K562 (cell line): ENCODE results near the gene GIMAP8. TPM values are rescaled to one million over a fixed set of nuclear protein-coding genes. Genes with fewer than 3 reads are reported as not detected.

Source experiments
- ATAC-seq: fragments of 200-7000 bp; cut with Tn5 transposase; 3 replicates; pipeline ENCODE4 v1.9.1; 2020; ENCODE audit warnings: moderate library complexity
- BruUV-seq: library from RNA; stranded (reverse); fragments of 400-500 nt; replicated peaks from 2 replicates; lab custom pipeline; 2021; lab: Mats Ljungman, UMichigan
- CTCF ChIA-PET: fragments of 300-600 bp; formaldehyde crosslinking; extraction: SDS; loops from one replicate; lab custom pipeline; 2021; ENCODE audit warnings: low intra/inter-chr PET ratio; lab: Yijun Ruan, JAX
- POLR2A ChIA-PET: fragments of 300-600, 350-650 bp; sonication (Branson Sonifier 250); formaldehyde crosslinking; extraction: SDS; loops from one replicate; lab custom pipeline; 2021; ENCODE audit warnings: antibody characterized with exemption, inconsistent platforms; lab: Yijun Ruan, JAX
- DNase-seq, 4 experiments: peaks; one replicate each; pipeline versions ENCODE4 v3.0.0 to v3.0.0-alpha.2; 2011 to 2018; ENCODE audit warnings: low spot score in 3 of 4, mixed read lengths in 3 of 4; ENCODE audit errors: extremely low read depth in 1 of 4
- FAIRE-seq: peaks from 2 replicates; lab custom pipeline; 2011; peaks lifted over from hg19 to GRCh38; lab: Jason Lieb, UNC
- H2AFZ ChIP-seq: 2 replicates; pipeline ENCODE4 v1.6.0; 2011; ENCODE audit warnings: low read depth, low read length, control low read depth, inconsistent platforms
- H3K27ac ChIP-seq: fragments of 200-600 bp; 3 replicates; pipeline ENCODE4 v1.8.0; 2011; ENCODE audit warnings: low read depth, mild to moderate bottlenecking, control low read depth, inconsistent platforms, low read length, moderate library complexity, mixed read lengths; ENCODE audit errors: extremely low read depth
- H3K27me3 ChIP-seq, 2 experiments: fragments of 300-600 bp in 1 of 2; 2 replicates in 1 of 2; 3 replicates in 1 of 2; pipeline versions ENCODE4 v1.6.0 to v1.8.0; 2011; ENCODE audit warnings: inconsistent platforms in 2 of 2, low read length in 2 of 2, mild to moderate bottlenecking in 1 of 2, mixed read lengths in 1 of 2, moderate library complexity in 1 of 2; ENCODE audit not compliant: control insufficient read depth in 2 of 2, insufficient read depth in 2 of 2
- H3K36me3 ChIP-seq: fragments of 300-600 bp; 3 replicates; pipeline ENCODE4 v1.8.0; 2011; ENCODE audit warnings: mild to moderate bottlenecking, low read length, inconsistent platforms; ENCODE audit not compliant: control insufficient read depth, insufficient read depth
- H3K4me1 ChIP-seq, 2 experiments: fragments of 200-600 bp in 1 of 2; replicated peaks in 1 of 2; 2 replicates in 1 of 2; 3 replicates in 1 of 2; pipeline versions ENCODE4 v1.5.1 to v1.8.0; 2011; ENCODE audit warnings: inconsistent platforms in 2 of 2, low read length in 2 of 2, mild to moderate bottlenecking in 1 of 2, mixed read lengths in 1 of 2, moderate library complexity in 1 of 2; ENCODE audit not compliant: control insufficient read depth in 2 of 2, insufficient read depth in 2 of 2
- H3K4me2 ChIP-seq: 2 replicates; pipeline ENCODE4 v1.6.1; 2011; ENCODE audit warnings: low read length, control low read depth, inconsistent platforms, mixed read lengths; ENCODE audit not compliant: insufficient read depth
- H3K4me3 ChIP-seq: fragments of 200-600 bp; sonication (generic), shearing (Covaris generic); 2 replicates; pipeline ENCODE4 v1.5.1; 2016; ENCODE audit warnings: control low read depth, inconsistent platforms
- H3K79me2 ChIP-seq: fragments of 200-600 bp; 3 replicates; pipeline ENCODE4 v1.8.0; 2011; ENCODE audit warnings: low read length, inconsistent platforms; ENCODE audit not compliant: control insufficient read depth, insufficient read depth
- H3K9ac ChIP-seq, 2 experiments: 2 replicates each; pipeline versions ENCODE4 v1.6.0 to v1.6.1; 2011; ENCODE audit warnings: low read depth in 2 of 2, low read length in 2 of 2, control low read depth in 1 of 2, inconsistent platforms in 1 of 2, mild to moderate bottlenecking in 1 of 2, mixed read lengths in 1 of 2; ENCODE audit not compliant: insufficient read depth in 1 of 2
- H3K9me1 ChIP-seq: one replicate; pipeline ENCODE4 v1.6.0; 2011; ENCODE audit warnings: inconsistent platforms, mild to moderate bottlenecking, low read length, moderate library complexity; ENCODE audit not compliant: control insufficient read depth, insufficient read depth
- H3K9me3 ChIP-seq: replicated peaks from 2 replicates; pipeline ENCODE4 v1.5.1; 2011; ENCODE audit warnings: low read depth, low read length, inconsistent platforms; ENCODE audit not compliant: control insufficient read depth, insufficient read depth
- H4K20me1 ChIP-seq: replicated peaks from 2 replicates; pipeline ENCODE4 v1.6.1; 2011; ENCODE audit warnings: low read length, inconsistent platforms, mixed read lengths; ENCODE audit not compliant: control insufficient read depth, insufficient read depth
- WGBS: fragments of 100-300 bp; shearing (Covaris generic); methylation state at CpG from one replicate; pipeline ENCODE4 v1.1.6; 2016; ENCODE audit warnings: low coverage, mixed read lengths; ENCODE audit not compliant: insufficient coverage; ENCODE audit errors: missing lambda C conversion rate; 5-methylcytosine and 5-hydroxymethylcytosine counted together
- in situ Hi-C: fragments of 300-500 bp; cut with MboI; formaldehyde crosslinking; loops from 4 replicates; pipeline ENCODE4 v1.15.0; 2018; ENCODE audit warnings: inconsistent platforms, mixed read lengths
- intact Hi-C: fragments of 100-400 bp; cut with micrococcal nuclease; formaldehyde crosslinking; loops from 2 replicates; pipeline ENCODE4 v1.14.2; 2022
- polyA plus RNA-seq, 8 experiments: library from polyadenylated mRNA; depleted of rRNA in 4 of 8; stranded (reverse) in 5 of 8; unstranded in 3 of 8; fragments of >200 nt; fragmentation: Nextera tagmentation in 2 of 8; fragmentation: Illumina TruSeq in 1 of 8; extraction: Ambion mirVana in 2 of 8; extraction: Trizol in 1 of 8; gene quantifications; 2 replicates each; pipeline versions ENCODE4 v1.2.1 to v1.2.3, GENCODE V29; 2011 to 2014; ENCODE audit warnings: inconsistent platforms in 1 of 8, missing spikeins in 1 of 8
- total RNA-seq, 7 experiments: library from RNA; depleted of rRNA in 6 of 7; stranded (reverse); fragments of >200 nt in 6 of 7; fragmentation: Illumina TruSeq in 2 of 7; extraction: Trizol in 2 of 7; gene quantifications; 2 replicates each; pipeline versions ENCODE4 v1.2.1 to v1.2.3, GENCODE V29; 2011 to 2021; ENCODE audit warnings: low replicate concordance in 1 of 7
- TF ChIP-seq, protein P1 (sequence below): fragments of 250-450 bp; sonication (Bioruptor Pico); IDR thresholded peaks from 2 replicates; pipeline ENCODE4 v1.5.0; 2020; ENCODE audit warnings: mild to moderate bottlenecking
- TF ChIP-seq, protein P2 (sequence below): fragments of 450-650 bp; IDR thresholded peaks from 2 replicates; pipeline ENCODE4 v1.6.1; 2016; ENCODE audit warnings: mild to moderate bottlenecking, moderate library complexity

Gene GIMAP8
- total and polyA plus RNA-seq, 9 of the 15 experiments (the other 6 are each of a cell fraction or from before 2014, with no cell fraction given): not detected

DNA sequence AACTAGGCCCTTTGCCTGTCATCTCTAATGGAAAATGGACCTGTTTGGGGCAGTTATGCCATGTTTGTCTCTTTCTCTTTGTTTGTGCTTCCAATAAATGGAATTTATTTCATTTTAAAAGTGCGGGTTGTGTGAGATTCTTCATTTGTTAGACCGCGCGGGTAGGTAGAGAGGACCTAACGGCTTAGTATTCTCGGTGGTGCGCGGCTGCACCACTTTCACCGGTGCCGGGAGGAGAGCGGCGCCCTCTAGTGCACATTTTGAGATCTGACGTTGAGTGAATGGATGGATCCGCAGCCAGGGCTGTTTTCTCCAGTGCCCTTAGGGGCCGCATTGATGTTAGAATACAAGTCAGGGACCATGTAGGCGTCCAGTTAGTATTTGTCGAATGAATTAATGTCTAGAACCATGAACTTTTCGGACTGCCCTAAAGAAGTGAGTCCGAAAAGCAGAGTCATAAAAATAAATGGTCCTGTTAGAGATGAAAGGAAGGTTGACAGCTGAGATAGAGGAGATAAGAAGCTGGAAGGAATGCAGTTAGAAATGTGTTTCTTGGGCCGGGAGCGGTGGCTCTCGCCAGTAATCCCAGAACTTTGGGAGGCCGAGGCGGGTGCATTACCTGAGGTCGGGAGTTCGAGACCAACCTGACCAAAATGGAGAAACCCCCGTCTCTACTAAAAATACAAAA is 29.3 kb upstream of the GIMAP8 start (continued):
- TF ChIP-seq, protein P1, sequence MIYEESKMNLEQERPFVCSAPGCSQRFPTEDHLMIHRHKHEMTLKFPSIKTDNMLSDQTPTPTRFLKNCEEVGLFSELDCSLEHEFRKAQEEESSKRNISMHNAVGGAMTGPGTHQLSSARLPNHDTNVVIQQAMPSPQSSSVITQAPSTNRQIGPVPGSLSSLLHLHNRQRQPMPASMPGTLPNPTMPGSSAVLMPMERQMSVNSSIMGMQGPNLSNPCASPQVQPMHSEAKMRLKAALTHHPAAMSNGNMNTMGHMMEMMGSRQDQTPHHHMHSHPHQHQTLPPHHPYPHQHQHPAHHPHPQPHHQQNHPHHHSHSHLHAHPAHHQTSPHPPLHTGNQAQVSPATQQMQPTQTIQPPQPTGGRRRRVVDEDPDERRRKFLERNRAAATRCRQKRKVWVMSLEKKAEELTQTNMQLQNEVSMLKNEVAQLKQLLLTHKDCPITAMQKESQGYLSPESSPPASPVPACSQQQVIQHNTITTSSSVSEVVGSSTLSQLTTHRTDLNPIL: no peak
- TF ChIP-seq, all 486 proteins: peak for 91

DNA sequence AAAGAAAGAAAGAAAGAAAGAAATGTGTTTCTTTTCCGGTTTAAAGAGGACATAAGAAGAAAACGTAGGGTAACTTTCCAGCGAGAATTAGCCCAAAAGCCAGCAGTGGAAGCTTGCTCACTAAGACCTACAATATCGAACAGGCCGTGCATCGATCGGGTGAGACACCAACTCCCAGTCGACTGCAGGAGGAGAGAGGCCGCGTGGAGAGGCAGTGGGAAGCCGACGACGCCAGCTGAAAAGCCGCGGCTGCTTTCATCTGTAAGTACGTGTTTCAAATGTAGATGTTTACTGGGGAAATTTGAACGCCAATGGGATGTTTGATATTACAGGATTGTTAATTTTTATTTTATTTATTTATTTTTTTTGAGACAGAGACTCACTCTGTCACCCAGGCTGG is 28.6 kb upstream of the GIMAP8 start:
- ATAC-seq: no peak
- in situ Hi-C loops: loop anchor here (5.0 kb wide), 1 partner anchor 135 kb away; no protein-coding TSS in a partner anchor
- TF ChIP-seq, protein P2, sequence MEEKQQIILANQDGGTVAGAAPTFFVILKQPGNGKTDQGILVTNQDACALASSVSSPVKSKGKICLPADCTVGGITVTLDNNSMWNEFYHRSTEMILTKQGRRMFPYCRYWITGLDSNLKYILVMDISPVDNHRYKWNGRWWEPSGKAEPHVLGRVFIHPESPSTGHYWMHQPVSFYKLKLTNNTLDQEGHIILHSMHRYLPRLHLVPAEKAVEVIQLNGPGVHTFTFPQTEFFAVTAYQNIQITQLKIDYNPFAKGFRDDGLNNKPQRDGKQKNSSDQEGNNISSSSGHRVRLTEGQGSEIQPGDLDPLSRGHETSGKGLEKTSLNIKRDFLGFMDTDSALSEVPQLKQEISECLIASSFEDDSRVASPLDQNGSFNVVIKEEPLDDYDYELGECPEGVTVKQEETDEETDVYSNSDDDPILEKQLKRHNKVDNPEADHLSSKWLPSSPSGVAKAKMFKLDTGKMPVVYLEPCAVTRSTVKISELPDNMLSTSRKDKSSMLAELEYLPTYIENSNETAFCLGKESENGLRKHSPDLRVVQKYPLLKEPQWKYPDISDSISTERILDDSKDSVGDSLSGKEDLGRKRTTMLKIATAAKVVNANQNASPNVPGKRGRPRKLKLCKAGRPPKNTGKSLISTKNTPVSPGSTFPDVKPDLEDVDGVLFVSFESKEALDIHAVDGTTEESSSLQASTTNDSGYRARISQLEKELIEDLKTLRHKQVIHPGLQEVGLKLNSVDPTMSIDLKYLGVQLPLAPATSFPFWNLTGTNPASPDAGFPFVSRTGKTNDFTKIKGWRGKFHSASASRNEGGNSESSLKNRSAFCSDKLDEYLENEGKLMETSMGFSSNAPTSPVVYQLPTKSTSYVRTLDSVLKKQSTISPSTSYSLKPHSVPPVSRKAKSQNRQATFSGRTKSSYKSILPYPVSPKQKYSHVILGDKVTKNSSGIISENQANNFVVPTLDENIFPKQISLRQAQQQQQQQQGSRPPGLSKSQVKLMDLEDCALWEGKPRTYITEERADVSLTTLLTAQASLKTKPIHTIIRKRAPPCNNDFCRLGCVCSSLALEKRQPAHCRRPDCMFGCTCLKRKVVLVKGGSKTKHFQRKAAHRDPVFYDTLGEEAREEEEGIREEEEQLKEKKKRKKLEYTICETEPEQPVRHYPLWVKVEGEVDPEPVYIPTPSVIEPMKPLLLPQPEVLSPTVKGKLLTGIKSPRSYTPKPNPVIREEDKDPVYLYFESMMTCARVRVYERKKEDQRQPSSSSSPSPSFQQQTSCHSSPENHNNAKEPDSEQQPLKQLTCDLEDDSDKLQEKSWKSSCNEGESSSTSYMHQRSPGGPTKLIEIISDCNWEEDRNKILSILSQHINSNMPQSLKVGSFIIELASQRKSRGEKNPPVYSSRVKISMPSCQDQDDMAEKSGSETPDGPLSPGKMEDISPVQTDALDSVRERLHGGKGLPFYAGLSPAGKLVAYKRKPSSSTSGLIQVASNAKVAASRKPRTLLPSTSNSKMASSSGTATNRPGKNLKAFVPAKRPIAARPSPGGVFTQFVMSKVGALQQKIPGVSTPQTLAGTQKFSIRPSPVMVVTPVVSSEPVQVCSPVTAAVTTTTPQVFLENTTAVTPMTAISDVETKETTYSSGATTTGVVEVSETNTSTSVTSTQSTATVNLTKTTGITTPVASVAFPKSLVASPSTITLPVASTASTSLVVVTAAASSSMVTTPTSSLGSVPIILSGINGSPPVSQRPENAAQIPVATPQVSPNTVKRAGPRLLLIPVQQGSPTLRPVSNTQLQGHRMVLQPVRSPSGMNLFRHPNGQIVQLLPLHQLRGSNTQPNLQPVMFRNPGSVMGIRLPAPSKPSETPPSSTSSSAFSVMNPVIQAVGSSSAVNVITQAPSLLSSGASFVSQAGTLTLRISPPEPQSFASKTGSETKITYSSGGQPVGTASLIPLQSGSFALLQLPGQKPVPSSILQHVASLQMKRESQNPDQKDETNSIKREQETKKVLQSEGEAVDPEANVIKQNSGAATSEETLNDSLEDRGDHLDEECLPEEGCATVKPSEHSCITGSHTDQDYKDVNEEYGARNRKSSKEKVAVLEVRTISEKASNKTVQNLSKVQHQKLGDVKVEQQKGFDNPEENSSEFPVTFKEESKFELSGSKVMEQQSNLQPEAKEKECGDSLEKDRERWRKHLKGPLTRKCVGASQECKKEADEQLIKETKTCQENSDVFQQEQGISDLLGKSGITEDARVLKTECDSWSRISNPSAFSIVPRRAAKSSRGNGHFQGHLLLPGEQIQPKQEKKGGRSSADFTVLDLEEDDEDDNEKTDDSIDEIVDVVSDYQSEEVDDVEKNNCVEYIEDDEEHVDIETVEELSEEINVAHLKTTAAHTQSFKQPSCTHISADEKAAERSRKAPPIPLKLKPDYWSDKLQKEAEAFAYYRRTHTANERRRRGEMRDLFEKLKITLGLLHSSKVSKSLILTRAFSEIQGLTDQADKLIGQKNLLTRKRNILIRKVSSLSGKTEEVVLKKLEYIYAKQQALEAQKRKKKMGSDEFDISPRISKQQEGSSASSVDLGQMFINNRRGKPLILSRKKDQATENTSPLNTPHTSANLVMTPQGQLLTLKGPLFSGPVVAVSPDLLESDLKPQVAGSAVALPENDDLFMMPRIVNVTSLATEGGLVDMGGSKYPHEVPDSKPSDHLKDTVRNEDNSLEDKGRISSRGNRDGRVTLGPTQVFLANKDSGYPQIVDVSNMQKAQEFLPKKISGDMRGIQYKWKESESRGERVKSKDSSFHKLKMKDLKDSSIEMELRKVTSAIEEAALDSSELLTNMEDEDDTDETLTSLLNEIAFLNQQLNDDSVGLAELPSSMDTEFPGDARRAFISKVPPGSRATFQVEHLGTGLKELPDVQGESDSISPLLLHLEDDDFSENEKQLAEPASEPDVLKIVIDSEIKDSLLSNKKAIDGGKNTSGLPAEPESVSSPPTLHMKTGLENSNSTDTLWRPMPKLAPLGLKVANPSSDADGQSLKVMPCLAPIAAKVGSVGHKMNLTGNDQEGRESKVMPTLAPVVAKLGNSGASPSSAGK: no peak

More for the DNA sequence above, 28.6 kb upstream of the GIMAP8 start:
- Histone ChIP-seq H3K36me3 (no peaks in the 10 kb centered on the region), H4K20me1 (no peaks in the 10 kb centered on the region), H3K4me3 (no peak overlapping the region), H3K4me2 (no peak overlapping the region), H3K9me3 (no peaks in the 10 kb centered on the region), H3K79me2 (no peaks in the 10 kb centered on the region), H3K27me3 (no peaks in the 10 kb centered on the region), H3K4me1 (peaks cover 3 to 7% of the 10 kb centered on the region in 2 experiments; a peak in 3 of 5 replicates), H3K9me1 (no peaks in the 10 kb centered on the region), H3K27ac (no peak overlapping the region), H3K9ac (no peak overlapping the region), H2AFZ (peak overlapping the region; percentile 50; the same call in 1 of the 2 replicates)
- FAIRE-seq (no peak), DNase-seq (no peak)
- 67% methylated on average over 17 of the region's 17 CpGs for WGBS
- no TSS peak for BruUV-seq
- ChIA-PET POLR2A (interaction anchor here (0.6 to 1.8 kb wide), 7 partner anchors 9 to 842 kb away, joined by 3 to 9 read pairs (median 4); a partner anchor contains a TSS), CTCF (interaction anchor here (1.6 to 2.2 kb wide), 2 partner anchors 65 to 136 kb away, joined by 14 to 16 read pairs; no protein-coding TSS in a partner anchor)
- intact Hi-C loops: loop anchor here (1.0 kb wide), 2 partner anchors 66 to 136 kb away; no protein-coding TSS in a partner anchor
